ENCODE measurements around the gene DHRS3.
A peak's percentile ranks its signal among the peaks of the same experiment; 100 is the strongest.

The DHRS3 gene

GRCh38 chr1:12556957-12557935 is 60.8 kb downstream of the DHRS3 start:
- H3K9me3 ChIP-seq (ENCODE audit: control insufficient read depth, low read length), result no peaks in the 10 kb centered on the region
- no peaks in the 10 kb centered on the region for H3K36me3 ChIP-seq (ENCODE audit: control insufficient read depth, insufficient read depth, low read length)
- H3K4me3 ChIP-seq (ENCODE audit: low read length), result no peak overlapping the region
- H3K9ac ChIP-seq (ENCODE audit: low read length), result peak overlapping the region; percentile 41
- peaks cover 16% of the 10 kb centered on the region for H3K4me1 ChIP-seq (ENCODE audit: control insufficient read depth, insufficient read depth, low read length)
- no peaks in the 10 kb centered on the region for H3K27me3 ChIP-seq (ENCODE audit: control insufficient read depth, insufficient read depth, low read length)

- Histone ChIP-seq H3K27me3 (ENCODE audit: control insufficient read depth, insufficient read depth, low read length) (no peaks in the 10 kb centered on the region), H3K4me3 (ENCODE audit: low read length) (no peak overlapping the region), H3K4me1 (ENCODE audit: control insufficient read depth, insufficient read depth, low read length) (peaks cover 17% of the 10 kb centered on the region), H3K9ac (ENCODE audit: low read length) (peak overlapping the region; percentile 41), H3K9me3 (ENCODE audit: control insufficient read depth, low read length) (no peaks in the 10 kb centered on the region), H3K36me3 (ENCODE audit: control insufficient read depth, insufficient read depth, low read length) (no peaks in the 10 kb centered on the region)
Observed at GRCh38 chr1:12556368-12556930, 61.6 kb downstream of the DHRS3 start.

DNA sequence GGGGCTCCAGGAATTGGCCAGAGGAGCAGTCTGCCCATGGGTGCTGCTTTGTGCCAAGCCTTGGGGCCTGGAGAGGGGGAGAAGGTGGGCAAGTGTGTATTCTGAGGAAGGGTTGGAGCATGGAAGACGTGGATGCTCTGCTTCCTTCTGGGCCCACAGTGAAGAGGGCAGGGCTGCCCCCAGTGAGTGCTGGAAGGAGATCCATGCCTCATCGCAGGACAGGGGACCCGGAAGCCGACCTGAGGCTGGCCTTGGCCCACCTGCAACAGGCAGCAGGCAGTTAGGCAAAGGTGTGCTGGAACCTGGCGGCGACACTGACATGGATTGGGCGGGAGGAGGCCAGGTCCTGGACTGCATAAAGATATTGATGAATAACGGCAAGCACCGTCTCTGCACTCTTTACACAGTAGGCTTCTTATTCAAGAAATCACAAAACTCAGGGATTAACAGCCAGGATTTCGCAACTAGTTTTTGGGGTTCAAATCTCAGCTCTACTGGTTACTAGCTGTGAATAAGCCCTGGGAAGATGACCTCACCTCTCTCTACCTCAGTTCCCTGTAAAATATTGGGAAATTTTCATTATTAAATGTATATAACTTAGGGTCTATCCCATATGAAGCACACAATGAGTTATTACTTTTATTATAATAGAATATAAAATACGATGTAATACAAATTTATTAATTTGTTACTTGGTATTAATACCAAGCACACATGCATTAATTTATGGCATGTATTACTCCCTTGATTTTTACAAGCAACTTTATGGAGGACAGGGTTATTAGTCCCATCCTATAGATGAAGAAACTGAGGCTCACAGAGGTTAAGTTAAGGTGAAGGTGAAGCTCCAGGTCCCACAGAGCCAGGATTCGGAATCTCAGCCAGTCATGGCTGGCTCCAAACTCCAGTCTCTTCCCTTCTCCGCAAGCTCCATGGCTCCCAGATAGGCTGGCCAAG is 62.3 kb downstream of the DHRS3 start:
- H3K9me3 ChIP-seq (ENCODE audit: control insufficient read depth, low read length), result no peaks in the 10 kb centered on the region
- H3K4me1 ChIP-seq (ENCODE audit: control insufficient read depth, insufficient read depth, low read length), result peaks cover 18% of the 10 kb centered on the region
- H3K9ac ChIP-seq (ENCODE audit: low read length), result no peak overlapping the region
- H3K27me3 ChIP-seq (ENCODE audit: control insufficient read depth, insufficient read depth, low read length), result no peaks in the 10 kb centered on the region
- no peak overlapping the region for H3K4me3 ChIP-seq (ENCODE audit: low read length)
- no peaks in the 10 kb centered on the region for H3K36me3 ChIP-seq (ENCODE audit: control insufficient read depth, insufficient read depth, low read length)

- H3K4me1 ChIP-seq (ENCODE audit: control insufficient read depth, insufficient read depth, low read length), result peaks cover 27% of the 10 kb centered on the region
- H3K36me3 ChIP-seq (ENCODE audit: control insufficient read depth, insufficient read depth, low read length), result no peaks in the 10 kb centered on the region
- no peak overlapping the region for H3K4me3 ChIP-seq (ENCODE audit: low read length)
- H3K9me3 ChIP-seq (ENCODE audit: control insufficient read depth, low read length), result no peaks in the 10 kb centered on the region
- no peaks in the 10 kb centered on the region for H3K27me3 ChIP-seq (ENCODE audit: control insufficient read depth, insufficient read depth, low read length)
- no peak overlapping the region for H3K9ac ChIP-seq (ENCODE audit: low read length)
Observed at GRCh38 chr1:12554521-12555305, 63.3 kb downstream of the DHRS3 start.

GRCh38 chr1:12553963-12554362 is 64.0 kb downstream of the DHRS3 start:
- Histone ChIP-seq H3K4me1 (ENCODE audit: control insufficient read depth, insufficient read depth, low read length) (peaks cover 35% of the 10 kb centered on the region), H3K9me3 (ENCODE audit: control insufficient read depth, low read length) (no peaks in the 10 kb centered on the region), H3K9ac (ENCODE audit: low read length) (no peak overlapping the region), H3K4me3 (ENCODE audit: low read length) (no peak overlapping the region), H3K27me3 (ENCODE audit: control insufficient read depth, insufficient read depth, low read length) (no peaks in the 10 kb centered on the region), H3K36me3 (ENCODE audit: control insufficient read depth, insufficient read depth, low read length) (no peaks in the 10 kb centered on the region)

DNA sequence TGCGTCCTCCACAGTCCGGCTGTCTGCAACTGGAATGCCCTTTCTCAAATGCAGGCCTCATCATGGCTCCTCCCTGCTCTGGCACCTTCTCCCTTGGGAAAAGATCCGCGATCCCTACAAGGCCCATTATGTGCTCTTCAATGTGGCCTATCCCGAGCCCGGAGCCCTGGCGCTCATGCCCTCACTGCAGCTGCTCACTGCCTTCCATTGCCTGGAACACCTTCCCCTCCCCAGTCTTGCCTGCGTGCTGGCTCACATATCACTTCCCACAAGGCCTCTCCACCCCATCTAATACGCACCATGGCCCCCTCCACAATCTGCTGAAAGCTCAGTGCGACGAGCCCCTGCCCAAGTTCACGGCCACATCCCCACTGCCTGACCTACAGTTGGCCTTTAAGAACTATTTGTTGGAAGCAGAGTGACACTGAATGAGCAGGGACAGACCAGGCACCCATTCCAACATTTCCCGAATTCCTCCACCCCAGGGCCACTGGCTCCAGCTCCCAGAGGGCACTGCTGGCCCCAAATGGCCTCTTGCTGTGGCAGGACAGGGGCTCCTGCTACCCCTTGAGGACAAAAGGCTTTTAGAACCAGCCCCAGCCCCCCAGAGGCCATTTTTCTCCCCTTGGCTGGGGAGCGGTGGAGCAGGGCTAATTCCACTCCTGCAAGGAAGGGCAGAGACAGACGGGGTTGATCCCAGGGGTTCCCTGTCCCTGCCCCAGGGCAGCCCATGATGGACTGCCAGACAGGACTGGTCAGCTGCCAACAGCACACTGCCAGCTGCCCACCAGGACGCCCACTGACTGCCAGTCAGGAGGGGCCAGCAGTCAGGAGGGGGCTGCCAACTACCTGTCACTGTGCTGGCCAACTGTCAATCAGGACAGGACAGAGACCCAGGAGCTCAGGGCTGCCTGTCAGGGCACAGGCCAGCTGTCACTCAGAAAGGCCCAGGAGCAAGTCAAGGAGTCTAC is 64.8 kb downstream of the DHRS3 start:
- H3K27me3 ChIP-seq (ENCODE audit: control insufficient read depth, insufficient read depth, low read length), result no peaks in the 10 kb centered on the region
- no peak overlapping the region for H3K4me3 ChIP-seq (ENCODE audit: low read length)
- no peaks in the 10 kb centered on the region for H3K36me3 ChIP-seq (ENCODE audit: control insufficient read depth, insufficient read depth, low read length)
- no peaks in the 10 kb centered on the region for H3K9me3 ChIP-seq (ENCODE audit: control insufficient read depth, low read length)
- H3K9ac ChIP-seq (ENCODE audit: low read length), result no peak overlapping the region
- peaks cover 39% of the 10 kb centered on the region for H3K4me1 ChIP-seq (ENCODE audit: control insufficient read depth, insufficient read depth, low read length)

GRCh38 chr1:12552111-12552888 is 65.7 kb downstream of the DHRS3 start:
- no peaks in the 10 kb centered on the region for H3K36me3 ChIP-seq (ENCODE audit: control insufficient read depth, insufficient read depth, low read length)
- H3K4me1 ChIP-seq (ENCODE audit: control insufficient read depth, insufficient read depth, low read length), result peaks cover 39% of the 10 kb centered on the region
- no peak overlapping the region for H3K9ac ChIP-seq (ENCODE audit: low read length)
- H3K9me3 ChIP-seq (ENCODE audit: control insufficient read depth, low read length), result no peaks in the 10 kb centered on the region
- no peaks in the 10 kb centered on the region for H3K27me3 ChIP-seq (ENCODE audit: control insufficient read depth, insufficient read depth, low read length)
- H3K4me3 ChIP-seq (ENCODE audit: low read length), result no peak overlapping the region

- Histone ChIP-seq H3K9me3 (ENCODE audit: control insufficient read depth, low read length) (no peaks in the 10 kb centered on the region), H3K27me3 (ENCODE audit: control insufficient read depth, insufficient read depth, low read length) (no peaks in the 10 kb centered on the region), H3K36me3 (ENCODE audit: control insufficient read depth, insufficient read depth, low read length) (no peaks in the 10 kb centered on the region), H3K4me3 (ENCODE audit: low read length) (no peak overlapping the region), H3K4me1 (ENCODE audit: control insufficient read depth, insufficient read depth, low read length) (peaks cover 34% of the 10 kb centered on the region), H3K9ac (ENCODE audit: low read length) (no peak overlapping the region)
Observed at GRCh38 chr1:12551584-12551983, 66.4 kb downstream of the DHRS3 start.

DNA sequence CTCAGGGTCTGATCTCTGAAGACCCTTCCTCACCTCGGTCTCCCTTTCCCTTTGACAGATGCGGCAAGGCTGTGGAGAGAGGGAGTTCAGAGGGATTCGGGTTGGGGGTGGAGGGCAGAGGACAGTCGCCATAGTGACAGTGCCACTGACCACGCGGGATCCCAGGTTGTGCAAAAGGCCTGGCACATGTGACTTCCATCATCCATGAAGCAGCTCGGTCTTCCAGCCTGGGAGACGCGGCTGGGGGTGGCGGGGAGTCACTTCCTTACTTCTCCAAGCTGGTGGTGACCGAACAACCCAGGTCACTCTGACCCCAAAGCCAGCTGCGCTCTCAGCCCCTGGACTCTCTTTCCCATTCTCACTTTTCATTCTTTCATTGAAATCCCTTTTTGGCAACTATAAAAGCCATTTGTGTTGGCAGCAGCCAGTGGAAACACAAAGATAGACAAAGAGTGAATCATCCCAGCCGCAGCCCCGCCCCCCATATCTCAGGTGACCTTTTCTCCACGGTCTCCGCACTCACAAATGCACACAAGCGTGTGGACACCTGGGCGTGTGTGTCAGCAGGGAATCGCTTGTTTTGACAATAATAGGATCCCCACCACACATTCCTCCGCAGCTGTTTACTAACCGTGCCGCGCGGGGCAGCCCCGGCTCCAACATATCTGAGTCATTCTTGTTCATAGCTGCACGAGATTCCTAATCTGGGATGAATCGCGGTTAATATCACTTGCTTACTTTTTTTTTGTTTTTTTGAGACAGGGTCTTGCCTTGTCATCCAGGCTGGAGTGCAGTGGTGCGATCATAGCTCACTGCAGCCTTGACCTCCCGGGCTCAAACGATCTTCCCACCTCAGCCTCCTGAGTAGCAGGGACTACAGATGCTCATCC is 68.3 kb downstream of the DHRS3 start:
- no peak overlapping the region for H3K9ac ChIP-seq (ENCODE audit: low read length)
- H3K27me3 ChIP-seq (ENCODE audit: control insufficient read depth, insufficient read depth, low read length), result no peaks in the 10 kb centered on the region
- H3K4me3 ChIP-seq (ENCODE audit: low read length), result no peak overlapping the region
- H3K9me3 ChIP-seq (ENCODE audit: control insufficient read depth, low read length), result no peaks in the 10 kb centered on the region
- H3K36me3 ChIP-seq (ENCODE audit: control insufficient read depth, insufficient read depth, low read length), result no peaks in the 10 kb centered on the region
- peaks cover 34% of the 10 kb centered on the region for H3K4me1 ChIP-seq (ENCODE audit: control insufficient read depth, insufficient read depth, low read length)

Measured in mucosa of stomach (tissue), 1 donor.